ENCODE measurements around the gene NAV2.

Gene NAV2

DNA sequence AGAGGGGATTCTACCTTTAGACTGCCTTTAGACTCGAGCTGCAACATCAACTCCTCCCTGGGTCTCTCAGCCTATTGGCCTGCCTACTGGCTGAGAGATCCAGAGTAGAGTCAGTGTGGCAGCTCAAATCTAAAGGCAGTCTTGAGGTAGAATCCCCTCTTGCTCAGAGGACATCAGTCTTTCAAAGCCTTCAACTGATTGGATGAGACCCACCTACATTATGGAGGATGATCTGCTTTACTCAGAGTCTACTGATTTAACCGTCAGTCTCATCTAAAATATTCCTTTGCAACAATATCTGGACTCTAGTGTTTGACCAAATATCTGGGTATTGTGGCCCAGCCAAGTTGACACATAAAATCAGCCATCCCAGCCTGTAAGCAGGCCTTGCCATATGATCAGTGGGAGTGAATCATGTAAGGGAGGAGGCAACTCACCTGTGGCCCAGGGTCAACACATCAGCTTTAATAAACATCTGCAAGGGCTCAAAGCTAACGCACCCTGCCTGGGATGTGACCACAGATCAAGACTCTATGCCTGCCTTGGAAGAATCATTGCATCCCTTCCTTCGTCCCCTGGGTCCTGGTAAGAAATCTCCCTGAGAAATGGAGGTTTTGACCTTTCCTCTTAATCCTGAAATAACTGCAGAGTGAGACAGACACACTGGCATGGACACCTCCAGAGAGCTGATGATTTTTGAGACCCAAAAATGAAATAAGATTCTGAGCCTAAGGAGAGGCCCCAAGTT lies 249.6 kb downstream of the NAV2 start:
- DNase-seq, result no peak

DNA sequence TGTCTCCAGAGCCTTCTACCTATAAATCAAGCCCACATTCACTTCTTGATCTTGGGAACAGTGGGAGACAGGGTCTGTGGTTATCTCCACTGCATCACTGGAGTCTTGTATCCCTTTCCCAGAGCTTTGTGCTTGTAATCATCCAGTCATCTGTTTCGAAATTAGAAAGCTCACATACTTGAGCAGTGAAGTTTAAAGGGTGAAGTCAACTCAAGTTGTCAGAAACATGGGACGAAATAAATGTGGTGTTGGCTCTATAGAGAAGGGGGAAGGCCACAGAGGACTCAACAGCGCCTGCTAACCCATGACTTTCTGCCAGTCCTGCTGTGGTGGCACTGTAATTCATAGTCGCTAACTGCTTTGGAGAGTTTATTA lies 250.2 kb downstream of the NAV2 start:
- DNase-seq, result no peak

DNA sequence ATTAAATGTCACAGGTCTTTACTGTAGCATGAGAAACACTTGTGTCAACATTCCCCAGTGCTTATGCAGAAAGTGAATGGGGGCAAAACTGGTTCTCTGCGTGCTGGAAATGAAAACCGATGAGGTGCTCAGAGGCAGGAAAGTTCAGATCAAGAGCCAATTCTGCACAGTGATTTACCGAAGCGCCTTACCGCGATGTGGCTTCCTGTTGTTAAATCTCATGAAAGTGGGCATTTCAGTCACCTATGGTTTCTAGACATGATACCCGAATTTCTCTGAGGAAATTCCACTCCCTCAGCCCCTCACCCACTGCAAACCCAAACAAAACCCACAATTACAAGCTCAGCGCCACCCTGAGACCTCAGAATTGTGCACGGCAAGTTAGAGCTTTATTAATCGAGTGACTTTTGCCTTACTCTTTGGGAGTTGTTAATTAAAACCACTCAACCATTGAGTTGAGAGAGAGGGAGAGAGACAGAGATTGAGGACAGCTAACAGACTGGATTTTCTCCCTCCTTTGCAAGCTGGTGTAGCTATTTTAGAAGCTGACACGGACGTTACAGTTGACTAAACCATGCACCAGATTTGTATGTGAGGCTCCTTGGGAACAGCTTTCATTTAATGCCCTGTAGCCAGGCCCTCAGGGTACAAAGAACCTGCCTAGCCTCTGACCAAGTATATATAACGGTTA lies 251.2 kb downstream of the NAV2 start:
- DNase-seq, result no peak

DNA sequence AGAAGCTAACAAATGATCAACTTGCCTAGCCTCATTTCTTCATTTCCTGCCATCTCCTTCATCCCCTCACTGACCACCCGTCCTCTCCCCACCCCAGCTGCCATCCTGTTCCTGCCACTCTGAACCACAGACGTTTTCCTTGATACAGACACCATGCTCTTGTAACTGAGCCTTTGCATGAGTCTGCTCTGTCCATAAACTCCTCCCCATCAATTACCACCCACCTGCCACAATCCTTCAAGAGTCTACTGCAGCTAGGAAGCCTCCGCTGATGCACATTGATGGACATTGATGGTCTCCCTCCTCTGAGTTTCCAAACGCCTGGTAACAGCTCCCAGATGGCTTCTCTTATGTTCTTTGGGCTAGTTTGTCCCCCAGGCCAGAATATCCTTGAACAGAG lies 253.8 kb downstream of the NAV2 start:
- DNase-seq, result no peak

DNA sequence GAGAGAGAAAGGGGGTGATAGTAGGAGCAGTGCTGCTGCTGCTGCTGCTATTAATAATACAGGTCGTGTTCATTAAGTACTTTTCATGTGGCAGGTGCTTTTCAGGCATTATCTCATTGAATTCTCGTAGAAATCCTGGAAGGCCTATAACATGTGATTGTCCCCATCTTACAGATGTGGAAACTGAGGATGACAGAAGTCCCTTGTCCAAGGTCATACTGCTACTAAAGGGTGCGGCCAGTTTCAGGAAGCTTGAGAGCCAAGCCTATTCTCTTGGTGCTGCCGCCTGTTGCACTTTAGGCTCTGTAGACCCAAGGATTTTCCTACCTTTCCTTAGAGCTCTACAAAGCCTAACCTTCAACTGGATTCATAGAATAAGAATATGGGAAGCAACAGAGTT lies 254.3 kb downstream of the NAV2 start:
- no peak for DNase-seq

DNA sequence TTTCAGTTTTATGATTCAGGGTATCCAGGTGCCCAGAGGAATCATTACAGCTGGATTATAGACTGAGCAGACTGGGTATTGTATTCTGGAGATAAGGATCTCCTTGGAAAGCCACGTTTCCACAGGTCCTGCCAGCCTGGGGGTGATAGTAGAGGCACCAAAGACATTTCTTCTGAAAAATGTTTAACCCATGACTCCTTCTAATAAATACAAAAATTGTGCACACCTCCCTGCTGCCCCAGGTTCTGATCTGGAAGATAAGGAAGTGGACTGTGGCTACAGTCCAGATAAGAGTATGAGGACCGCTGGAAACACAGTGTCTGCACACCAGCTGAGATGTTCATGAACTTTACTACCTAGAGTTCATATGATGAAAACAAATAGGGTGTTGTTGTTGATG lies 255.2 kb downstream of the NAV2 start:
- DNase-seq, result no peak

DNA sequence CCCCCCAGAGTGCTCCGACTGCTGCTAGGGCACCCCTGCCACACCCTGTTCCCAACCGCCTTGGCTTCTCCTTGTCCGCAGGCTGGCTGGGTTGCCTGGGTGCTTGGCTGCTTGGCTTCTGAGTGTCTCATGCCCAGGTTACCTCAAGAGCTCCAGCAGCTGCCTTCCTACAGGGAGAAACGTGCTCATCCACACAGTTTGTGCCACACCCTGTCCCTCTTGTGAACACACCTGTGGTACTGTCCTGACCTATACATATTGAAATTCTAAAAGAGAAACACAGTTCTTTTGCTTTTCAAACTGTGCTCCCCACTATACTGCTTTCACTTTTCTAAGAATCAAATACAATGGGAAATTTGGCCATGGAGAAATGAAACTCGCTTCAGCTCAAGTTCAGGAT lies 256.2 kb downstream of the NAV2 start:
- no peak for DNase-seq

DNA sequence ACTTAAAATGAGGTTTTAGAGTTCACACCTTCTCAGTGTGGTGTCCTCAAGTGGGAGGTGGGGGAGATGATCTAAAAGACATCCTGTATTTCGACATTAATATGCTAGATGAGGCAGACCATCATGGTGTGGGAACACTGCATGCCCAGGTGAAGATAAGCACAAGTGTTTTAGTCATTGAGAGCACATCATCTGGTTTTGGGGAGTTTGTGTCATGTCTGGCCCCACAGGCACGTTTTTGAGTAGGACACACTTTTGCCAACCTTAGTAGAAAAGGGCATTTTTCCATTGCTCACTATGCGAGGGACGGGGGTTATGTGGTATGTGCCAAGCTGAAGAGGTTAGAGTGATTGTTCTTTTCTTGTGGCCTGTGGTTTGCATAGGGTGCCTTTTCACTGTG lies 258.3 kb downstream of the NAV2 start:
- DNase-seq, result no peak

DNA sequence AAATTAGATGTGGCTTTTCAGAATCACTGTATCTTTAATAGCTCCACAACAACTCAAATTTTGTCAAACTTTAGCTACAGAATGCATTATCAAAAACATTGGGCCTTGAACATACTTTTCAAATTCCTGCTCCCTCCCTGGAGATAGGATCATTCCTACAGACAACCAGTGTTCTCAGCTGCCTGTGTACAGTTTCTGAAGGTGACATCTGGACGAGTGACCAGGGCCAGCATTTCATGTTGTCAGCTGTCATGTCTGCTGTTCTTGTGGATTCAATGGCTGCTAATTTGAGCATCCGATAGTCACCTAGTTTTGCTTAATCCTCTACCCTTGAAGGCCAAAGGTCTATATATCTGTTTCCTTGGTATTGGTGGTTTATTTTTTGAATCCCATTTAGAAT lies 259.5 kb downstream of the NAV2 start:
- no peak for DNase-seq

DNA sequence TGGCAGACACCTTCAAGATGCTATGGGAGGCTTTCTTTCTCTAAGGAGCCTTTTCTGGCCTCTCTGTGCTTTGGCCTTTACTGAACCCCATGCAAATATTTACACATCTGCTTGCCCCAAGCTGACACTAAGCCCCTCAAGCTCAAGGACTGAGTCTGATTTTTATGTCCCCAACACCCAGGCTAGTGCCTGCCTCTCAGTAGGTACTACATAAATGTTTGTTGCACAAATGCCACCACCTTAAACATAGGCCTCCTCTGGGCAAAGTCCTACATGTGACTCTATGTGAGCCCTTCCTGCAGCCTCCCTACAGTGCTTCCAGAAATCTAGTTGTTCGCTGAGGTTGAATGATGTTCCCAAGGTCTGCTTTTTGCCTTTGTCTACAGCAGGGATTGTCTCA lies 260.0 kb downstream of the NAV2 start:
- no peak for DNase-seq

DNA sequence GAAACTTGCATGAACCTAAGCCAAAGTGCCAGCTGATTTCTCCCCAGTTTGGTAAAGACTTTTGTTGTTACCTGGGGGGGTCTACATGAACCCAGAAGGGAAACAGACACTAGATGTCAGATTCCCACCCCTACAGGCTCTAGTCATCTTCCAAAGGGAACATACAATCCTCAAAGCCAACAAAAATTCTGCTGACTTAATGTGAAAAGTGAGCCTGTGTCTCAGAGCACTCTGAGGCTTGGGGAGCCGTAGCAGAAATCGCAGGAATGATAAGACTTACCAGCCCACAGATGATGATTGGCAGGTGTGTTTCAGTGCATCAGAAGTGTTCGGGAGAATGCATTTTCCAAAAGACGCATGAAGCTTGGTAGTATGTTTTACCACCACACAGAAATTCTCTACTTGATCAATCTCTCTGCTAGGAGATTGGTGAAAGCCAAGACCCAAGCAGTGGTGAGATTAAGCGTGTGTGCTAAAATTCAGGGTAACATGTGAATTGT lies 260.5 kb downstream of the NAV2 start:
- no peak for DNase-seq

DNA sequence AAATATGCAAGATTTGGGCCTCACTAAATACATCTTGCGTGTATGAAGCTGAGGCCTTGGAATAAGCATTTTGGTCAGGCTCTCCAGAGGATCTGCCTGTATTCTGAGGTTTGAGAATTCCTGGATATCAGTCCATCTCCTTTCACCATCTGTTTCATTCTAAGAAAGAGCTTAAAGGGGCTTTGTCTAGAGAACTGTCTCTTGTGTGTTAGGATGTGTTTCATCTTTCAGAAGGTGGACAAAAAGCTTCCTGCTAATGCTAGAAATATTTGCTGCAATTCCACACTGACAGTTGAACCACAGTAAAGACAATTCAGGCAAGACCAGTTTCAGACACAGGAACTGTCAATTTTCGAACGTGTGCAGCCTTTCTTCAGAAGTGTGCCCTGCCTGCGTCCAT lies 262.2 kb downstream of the NAV2 start:
- DNase-seq, result no peak

DNA sequence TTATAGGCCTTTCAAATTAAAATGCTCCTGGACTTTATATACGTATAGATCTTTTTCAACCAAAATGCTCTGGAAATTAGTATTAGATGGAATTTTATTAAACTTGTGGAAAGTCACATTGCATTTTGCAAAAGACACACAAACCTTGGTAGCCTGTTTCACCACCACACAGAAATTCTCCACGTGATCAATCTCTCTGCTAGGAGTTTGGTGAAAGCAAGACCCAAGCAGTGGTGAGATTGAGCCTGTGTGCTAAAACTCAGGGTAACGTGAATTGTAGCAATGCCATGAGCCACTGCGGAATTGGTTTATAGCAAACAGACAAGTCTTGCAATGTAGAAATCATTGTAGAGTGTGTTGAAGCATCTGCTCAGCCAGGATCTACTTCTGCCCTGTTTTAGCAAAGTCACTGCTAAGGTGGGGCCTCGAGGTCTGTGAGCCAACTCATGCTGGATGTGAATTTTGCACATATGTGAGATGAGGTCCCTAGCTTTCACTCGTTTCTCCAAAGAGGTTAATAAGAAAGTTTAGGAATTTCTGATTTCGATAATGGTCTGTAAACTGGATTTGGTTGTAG lies 262.9 kb downstream of the NAV2 start:
- DNase-seq, result no peak

DNA sequence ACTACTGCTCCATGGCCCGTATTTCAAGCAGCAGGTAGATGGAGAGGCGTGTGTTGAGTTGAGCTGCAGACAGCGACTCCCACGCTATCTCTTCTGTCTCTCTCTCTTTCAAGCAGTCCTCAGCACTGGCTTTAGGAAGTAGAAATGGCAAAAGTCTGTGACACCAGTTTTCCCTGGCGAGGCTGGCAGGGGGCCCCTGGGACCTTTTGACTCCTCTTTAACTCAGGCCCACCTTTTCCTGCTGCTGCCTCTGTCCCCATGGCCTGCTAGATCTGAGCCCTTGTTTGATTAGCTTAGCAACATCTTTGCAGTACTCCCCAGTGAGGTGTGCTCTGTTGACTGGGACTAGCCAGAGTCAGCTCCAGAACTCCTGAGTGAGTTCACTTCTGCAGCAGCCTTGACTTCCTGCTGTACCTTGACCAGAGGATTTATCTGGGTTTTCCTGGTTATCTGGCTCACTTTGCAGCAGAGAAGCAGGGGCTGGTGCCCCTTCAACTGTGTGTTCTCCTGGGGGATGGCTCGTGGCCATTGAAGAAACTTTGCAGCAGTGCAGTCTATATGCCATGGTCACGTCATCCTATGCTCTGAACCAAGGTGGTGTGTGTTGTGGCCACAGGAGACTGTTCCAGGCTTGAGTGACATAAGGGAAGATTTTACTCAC lies 263.8 kb downstream of the NAV2 start:
- DNase-seq, result no peak

DNA sequence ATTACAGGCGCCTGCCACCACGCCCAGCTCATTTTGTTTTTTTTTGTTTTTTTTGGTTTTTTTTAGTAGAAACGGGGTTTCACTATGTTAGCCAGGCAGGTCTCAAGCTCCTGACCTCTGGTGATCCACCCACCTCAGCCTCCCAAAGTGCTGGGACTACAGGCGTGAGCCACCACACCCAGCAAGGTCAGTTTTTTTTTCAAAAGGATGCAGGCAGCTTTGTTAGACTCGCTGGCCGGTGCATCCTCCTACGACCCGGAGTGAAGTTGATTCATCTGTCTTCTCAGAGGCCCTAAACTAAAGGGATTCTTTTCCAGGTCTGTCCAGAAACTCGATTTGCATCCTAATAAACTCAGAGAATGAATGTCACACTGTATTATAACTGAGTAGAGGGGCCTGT lies 265.3 kb downstream of the NAV2 start:
- DNase-seq, result no peak

DNA sequence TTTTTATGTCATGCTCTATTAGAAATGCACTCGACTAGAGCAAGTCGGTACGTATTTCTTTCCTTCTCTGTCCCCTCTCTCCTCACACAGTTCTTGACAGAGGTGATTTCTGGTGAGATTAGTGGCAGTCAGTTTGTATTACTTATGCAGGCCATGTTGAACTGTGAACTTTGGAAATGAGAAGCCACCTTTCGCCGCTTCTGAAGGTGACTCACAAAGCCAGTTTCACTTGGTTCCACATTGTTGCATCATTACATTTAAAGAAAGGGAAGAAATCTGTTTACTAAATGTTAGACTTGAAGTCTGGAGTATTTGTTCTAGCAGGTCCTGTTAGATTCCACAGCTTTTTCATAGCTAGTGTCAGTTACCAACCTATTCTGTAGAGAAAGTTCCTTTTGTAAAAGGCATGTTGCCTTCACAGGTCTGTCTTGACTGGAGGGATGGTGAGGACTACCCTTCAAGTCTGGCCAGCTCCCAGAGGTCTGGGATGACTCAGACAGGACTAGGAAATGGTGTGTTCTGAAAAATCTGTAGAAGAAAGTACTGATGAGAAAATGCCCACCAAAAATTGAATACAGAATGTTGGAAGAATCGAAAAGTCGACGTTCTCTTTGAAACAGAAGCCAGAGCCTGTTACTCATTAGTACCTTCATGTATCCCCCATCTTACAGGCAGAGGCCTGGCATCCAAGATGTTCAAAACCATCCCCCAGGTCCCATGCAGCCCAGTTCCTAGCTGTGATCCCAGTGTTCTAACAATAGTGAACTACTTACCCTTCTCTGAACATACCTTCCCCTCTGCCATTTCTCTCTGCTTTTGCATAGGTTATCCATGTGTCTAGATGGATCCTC lies 266.3 kb downstream of the NAV2 start:
- no peak for DNase-seq

DNA sequence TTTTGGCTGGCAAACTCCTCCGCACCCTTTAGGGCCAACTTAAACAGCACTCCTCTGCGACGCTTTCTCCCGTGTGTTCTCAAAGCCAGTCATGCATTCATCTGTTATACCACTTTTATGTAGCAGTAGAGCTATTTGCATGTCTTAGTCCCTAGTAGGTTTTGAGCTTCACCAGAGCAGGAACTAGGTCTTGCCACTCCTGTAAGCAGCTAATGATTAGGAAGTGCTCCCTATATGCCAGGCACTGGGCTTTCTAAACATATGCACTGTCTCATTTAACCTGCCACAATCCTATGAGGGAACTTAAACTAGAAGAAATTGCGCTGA lies 266.8 kb downstream of the NAV2 start:
- DNase-seq, result no peak

DNA sequence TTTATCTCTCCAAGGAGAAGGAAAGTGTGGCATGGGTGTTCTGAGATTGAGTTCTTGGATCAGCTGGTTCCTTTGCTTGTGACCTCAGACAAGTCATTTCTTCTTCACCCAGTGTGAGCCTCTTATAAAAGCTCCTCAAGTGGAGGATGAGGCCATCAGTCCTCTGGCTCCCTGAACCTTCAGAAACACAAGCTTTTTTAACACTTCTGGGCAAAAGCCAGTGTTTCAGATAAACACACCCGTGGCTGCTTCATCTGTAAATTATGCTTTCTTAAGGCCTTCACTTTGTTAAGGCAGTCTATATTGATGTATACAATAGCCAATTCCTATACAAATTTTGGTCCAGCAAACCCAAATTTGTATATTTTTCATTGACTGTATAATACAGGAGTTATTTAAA lies 267.8 kb downstream of the NAV2 start:
- no peak for DNase-seq

DNA sequence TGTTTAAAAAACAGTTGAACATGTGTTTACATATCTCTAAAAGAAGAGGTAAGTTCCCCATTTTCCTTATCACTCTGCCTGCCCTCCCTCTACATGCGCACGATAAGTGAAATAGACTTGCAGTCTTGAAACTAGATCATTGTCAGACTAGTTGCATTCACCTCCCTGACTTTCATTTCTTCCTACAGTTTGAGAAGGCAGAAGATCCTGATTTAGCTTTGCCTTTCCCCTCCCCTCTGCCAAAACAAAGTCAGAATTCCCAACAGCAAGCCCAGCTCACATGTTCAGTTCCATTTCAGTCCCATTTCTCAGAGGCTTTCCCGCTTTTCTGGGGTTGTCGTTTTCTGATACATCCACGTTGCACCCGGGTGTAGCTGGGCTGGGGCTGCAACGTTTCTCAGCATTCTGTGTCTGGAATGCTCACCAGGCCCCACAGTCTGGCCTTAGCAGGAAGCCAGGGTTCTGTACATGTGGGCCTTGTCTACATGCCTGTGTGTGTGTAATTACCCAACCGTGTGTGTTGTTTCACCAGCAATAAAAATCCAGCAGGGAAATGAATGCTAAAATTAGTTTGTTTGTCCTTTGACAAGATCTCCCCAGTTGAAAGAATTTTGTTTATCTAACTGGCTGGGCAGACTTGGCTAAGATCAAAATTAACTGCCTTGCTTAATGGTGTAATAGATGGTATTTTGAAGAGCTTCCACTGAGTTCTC lies 268.5 kb downstream of the NAV2 start:
- DNase-seq, result no peak

DNA sequence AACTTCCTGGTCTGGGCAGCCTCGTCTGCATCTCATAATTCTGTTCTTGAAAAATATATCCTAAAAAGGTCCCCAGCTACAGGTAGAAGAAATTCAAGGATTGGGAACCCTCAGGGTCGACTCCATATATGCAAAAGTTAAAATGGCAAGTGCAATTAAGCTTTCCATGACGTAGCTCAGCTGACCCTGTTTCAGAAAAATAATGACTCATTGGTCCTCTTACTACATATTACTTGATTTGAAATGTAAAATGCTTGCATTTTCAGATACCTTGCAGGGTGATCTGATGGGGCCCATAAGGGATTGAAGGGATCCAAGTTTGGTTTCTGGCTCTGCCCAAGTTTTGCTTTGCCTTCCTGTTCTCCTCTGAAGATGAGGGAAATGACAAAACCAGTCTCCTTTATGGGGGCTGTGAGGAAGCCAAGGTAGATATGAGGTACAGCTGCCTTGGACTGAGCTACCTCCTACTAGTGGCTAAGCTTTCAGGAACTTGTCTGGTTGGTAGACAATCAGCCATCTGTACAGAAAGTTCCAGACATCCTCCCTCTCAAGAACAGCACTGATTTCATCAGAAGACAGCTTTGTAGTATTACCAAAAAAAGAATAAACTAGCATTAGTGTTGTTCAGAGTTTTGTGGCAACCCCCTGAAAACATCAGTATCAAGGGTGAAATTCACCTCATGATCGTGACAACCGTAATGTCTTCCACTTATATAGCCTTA lies 270.3 kb downstream of the NAV2 start:
- no peak for DNase-seq

DNA sequence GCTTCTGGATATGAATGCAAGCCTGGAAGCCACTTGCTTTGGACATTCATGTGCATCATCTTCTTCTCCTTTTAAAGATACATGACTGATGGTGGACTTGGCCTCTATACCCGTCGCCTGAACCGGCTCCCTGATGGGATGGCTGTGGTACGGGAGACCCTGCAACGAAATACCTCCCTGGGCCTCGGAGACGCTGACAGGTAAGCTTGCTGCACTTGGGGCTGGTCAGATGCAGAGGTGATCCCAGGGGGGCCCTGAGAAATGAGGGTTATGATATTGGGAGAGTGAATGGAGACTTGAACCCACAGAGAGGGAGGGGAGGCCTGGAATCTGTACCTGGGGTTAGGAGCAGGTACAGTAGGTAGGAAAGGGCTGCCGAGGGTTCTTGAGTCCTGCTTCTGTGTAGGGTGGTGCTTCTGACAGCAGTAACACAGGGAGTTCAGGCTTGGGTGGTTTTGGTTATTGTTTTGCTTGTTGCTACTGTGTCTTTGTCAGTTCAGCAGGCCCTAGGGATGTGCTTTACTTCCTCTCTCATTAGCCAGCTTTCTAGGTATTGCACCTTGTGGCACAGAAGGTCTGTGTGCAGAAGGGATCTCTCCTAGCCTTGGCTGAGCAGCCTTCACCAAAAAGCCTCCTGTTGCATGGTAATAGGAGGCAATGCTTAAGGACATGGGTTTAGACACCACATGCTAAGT lies 271.6 kb downstream of the NAV2 start:
- no peak for DNase-seq

Measured in NCI-H1417 treated with DMSO at 0.1 percent for 48 hours (cell line).